ENCODE results near the gene SCGB1C1.

Gene SCGB1C1

GRCh38 chr11:198236-198806, 5.4 kb downstream of the SCGB1C1 start:
- peaks cover under 1 to 19% of the 10 kb centered on the region in 2 donors for H3K4me1 ChIP-seq (ENCODE audit: control insufficient read depth in 1 of 2, insufficient read depth in 2 of 2, low read length in 2 of 2)
- H3K36me3 ChIP-seq (ENCODE audit: control insufficient read depth in 1 of 2, insufficient read depth in 2 of 2, low read length in 2 of 2), result peaks cover 0 to 18% of the 10 kb centered on the region in 2 donors
- no peaks in the 10 kb centered on the region for H3K9me3 ChIP-seq (ENCODE audit: control insufficient read depth in 1 of 2, low read length in 2 of 2)

GRCh38 chr11:199004-199581, 6.2 kb downstream of the SCGB1C1 start:
- no peaks in the 10 kb centered on the region for H3K27me3 ChIP-seq (ENCODE audit: control insufficient read depth in 1 of 2, insufficient read depth in 2 of 2, low read length in 2 of 2)
- no peaks in the 10 kb centered on the region for H3K9me3 ChIP-seq (ENCODE audit: control insufficient read depth in 1 of 2, low read length in 2 of 2)
- H3K9ac ChIP-seq (ENCODE audit: low read depth in 1 of 2, low read length in 2 of 2), result no peak overlapping the region
- peaks cover 0 to 26% of the 10 kb centered on the region in 2 donors for H3K36me3 ChIP-seq (ENCODE audit: control insufficient read depth in 1 of 2, insufficient read depth in 2 of 2, low read length in 2 of 2)
- no peak overlapping the region for H3K4me3 ChIP-seq (ENCODE audit: low read depth in 1 of 2, low read length in 2 of 2)
- H3K4me1 ChIP-seq (ENCODE audit: control insufficient read depth in 1 of 2, insufficient read depth in 2 of 2, low read length in 2 of 2), result peaks cover 5 to 20% of the 10 kb centered on the region in 2 donors
- no peak overlapping the region for H3K27ac ChIP-seq (ENCODE audit: low read depth, low read length)

More at GRCh38 chr11:198236-198806, 5.4 kb downstream of the SCGB1C1 start:
- no peak overlapping the region for H3K4me3 ChIP-seq (ENCODE audit: low read depth in 1 of 2, low read length in 2 of 2)
- H3K27me3 ChIP-seq (ENCODE audit: control insufficient read depth in 1 of 2, insufficient read depth in 2 of 2, low read length in 2 of 2), result no peaks in the 10 kb centered on the region
- no peak overlapping the region for H3K27ac ChIP-seq (ENCODE audit: low read depth, low read length)
- H3K9ac ChIP-seq (ENCODE audit: low read depth in 1 of 2, low read length in 2 of 2), result no peak overlapping the region

GRCh38 chr11:199782-200181, 6.9 kb downstream of the SCGB1C1 start:
- Histone ChIP-seq H3K27me3 (ENCODE audit: control insufficient read depth in 1 of 2, insufficient read depth in 2 of 2, low read length in 2 of 2) (no peaks in the 10 kb centered on the region), H3K27ac (ENCODE audit: low read depth, low read length) (no peak overlapping the region), H3K36me3 (ENCODE audit: control insufficient read depth in 1 of 2, insufficient read depth in 2 of 2, low read length in 2 of 2) (peaks cover 4 to 33% of the 10 kb centered on the region in 2 donors), H3K9me3 (ENCODE audit: control insufficient read depth in 1 of 2, low read length in 2 of 2) (no peaks in the 10 kb centered on the region), H3K4me1 (ENCODE audit: control insufficient read depth in 1 of 2, insufficient read depth in 2 of 2, low read length in 2 of 2) (peaks cover 10 to 23% of the 10 kb centered on the region in 2 donors), H3K4me3 (ENCODE audit: low read depth in 1 of 2, low read length in 2 of 2) (no peak overlapping the region), H3K9ac (ENCODE audit: low read depth in 1 of 2, low read length in 2 of 2) (no peak overlapping the region)

GRCh38 chr11:200224-201003, 7.5 kb downstream of the SCGB1C1 start:
- H3K27ac ChIP-seq (ENCODE audit: low read depth, low read length), result no peak overlapping the region
- H3K27me3 ChIP-seq (ENCODE audit: control insufficient read depth in 1 of 2, insufficient read depth in 2 of 2, low read length in 2 of 2), result no peaks in the 10 kb centered on the region
- H3K9ac ChIP-seq (ENCODE audit: low read depth in 1 of 2, low read length in 2 of 2), result no peak overlapping the region
- H3K36me3 ChIP-seq (ENCODE audit: control insufficient read depth in 1 of 2, insufficient read depth in 2 of 2, low read length in 2 of 2), result peaks cover 9 to 39% of the 10 kb centered on the region in 2 donors
- H3K4me3 ChIP-seq (ENCODE audit: low read depth in 1 of 2, low read length in 2 of 2), result no peak overlapping the region
- H3K9me3 ChIP-seq (ENCODE audit: control insufficient read depth in 1 of 2, low read length in 2 of 2), result no peaks in the 10 kb centered on the region
- H3K4me1 ChIP-seq (ENCODE audit: control insufficient read depth in 1 of 2, insufficient read depth in 2 of 2, low read length in 2 of 2), result peaks cover 14 to 28% of the 10 kb centered on the region in 2 donors

- Histone ChIP-seq H3K4me1 (ENCODE audit: control insufficient read depth in 1 of 2, insufficient read depth in 2 of 2, low read length in 2 of 2) (peaks cover 24 to 42% of the 10 kb centered on the region in 2 donors), H3K9me3 (ENCODE audit: control insufficient read depth in 1 of 2, low read length in 2 of 2) (no peaks in the 10 kb centered on the region), H3K27ac (ENCODE audit: low read depth, low read length) (no peak overlapping the region), H3K9ac (ENCODE audit: low read depth in 1 of 2, low read length in 2 of 2) (no peak overlapping the region), H3K27me3 (ENCODE audit: control insufficient read depth in 1 of 2, insufficient read depth in 2 of 2, low read length in 2 of 2) (no peaks in the 10 kb centered on the region), H3K36me3 (ENCODE audit: control insufficient read depth in 1 of 2, insufficient read depth in 2 of 2, low read length in 2 of 2) (peaks cover 13 to 43% of the 10 kb centered on the region in 2 donors), H3K4me3 (ENCODE audit: low read depth in 1 of 2, low read length in 2 of 2) (no peak overlapping the region)
Observed at GRCh38 chr11:201966-202365, 9.1 kb downstream of the SCGB1C1 start.

GRCh38 chr11:202490-202889, 9.6 kb downstream of the SCGB1C1 start:
- Histone ChIP-seq H3K9me3 (ENCODE audit: control insufficient read depth in 1 of 2, low read length in 2 of 2) (no peaks in the 10 kb centered on the region), H3K9ac (ENCODE audit: low read depth in 1 of 2, low read length in 2 of 2) (no peak overlapping the region), H3K27me3 (ENCODE audit: control insufficient read depth in 1 of 2, insufficient read depth in 2 of 2, low read length in 2 of 2) (no peaks in the 10 kb centered on the region), H3K36me3 (ENCODE audit: control insufficient read depth in 1 of 2, insufficient read depth in 2 of 2, low read length in 2 of 2) (peaks cover 13 to 43% of the 10 kb centered on the region in 2 donors), H3K4me1 (ENCODE audit: control insufficient read depth in 1 of 2, insufficient read depth in 2 of 2, low read length in 2 of 2) (peaks cover 24 to 42% of the 10 kb centered on the region in 2 donors), H3K4me3 (ENCODE audit: low read depth in 1 of 2, low read length in 2 of 2) (no peak overlapping the region), H3K27ac (ENCODE audit: low read depth, low read length) (no peak overlapping the region)

- Histone ChIP-seq H3K9me3 (ENCODE audit: control insufficient read depth in 1 of 2, low read length in 2 of 2) (no peaks in the 10 kb centered on the region), H3K27me3 (ENCODE audit: control insufficient read depth in 1 of 2, insufficient read depth in 2 of 2, low read length in 2 of 2) (no peaks in the 10 kb centered on the region), H3K9ac (ENCODE audit: low read depth in 1 of 2, low read length in 2 of 2) (no peak overlapping the region), H3K36me3 (ENCODE audit: control insufficient read depth in 1 of 2, insufficient read depth in 2 of 2, low read length in 2 of 2) (peaks cover 13 to 43% of the 10 kb centered on the region in 2 donors), H3K27ac (ENCODE audit: low read depth, low read length) (no peak overlapping the region), H3K4me1 (ENCODE audit: control insufficient read depth in 1 of 2, insufficient read depth in 2 of 2, low read length in 2 of 2) (peaks cover 24 to 42% of the 10 kb centered on the region in 2 donors), H3K4me3 (ENCODE audit: low read depth in 1 of 2, low read length in 2 of 2) (no peak overlapping the region)
Observed at GRCh38 chr11:203056-203944, 10.4 kb downstream of the SCGB1C1 start.

GRCh38 chr11:203945-204586, 11.2 kb downstream of the SCGB1C1 start:
- Histone ChIP-seq H3K9ac (ENCODE audit: low read depth in 1 of 2, low read length in 2 of 2) (no peak overlapping the region), H3K27me3 (ENCODE audit: control insufficient read depth in 1 of 2, insufficient read depth in 2 of 2, low read length in 2 of 2) (no peaks in the 10 kb centered on the region), H3K4me3 (ENCODE audit: low read depth in 1 of 2, low read length in 2 of 2) (no peak overlapping the region), H3K36me3 (ENCODE audit: control insufficient read depth in 1 of 2, insufficient read depth in 2 of 2, low read length in 2 of 2) (peaks cover 13 to 43% of the 10 kb centered on the region in 2 donors), H3K9me3 (ENCODE audit: control insufficient read depth in 1 of 2, low read length in 2 of 2) (no peaks in the 10 kb centered on the region), H3K27ac (ENCODE audit: low read depth, low read length) (no peak overlapping the region), H3K4me1 (ENCODE audit: control insufficient read depth in 1 of 2, insufficient read depth in 2 of 2, low read length in 2 of 2) (peaks cover 24 to 43% of the 10 kb centered on the region in 2 donors)

GRCh38 chr11:204587-205109, 11.8 kb downstream of the SCGB1C1 start:
- Histone ChIP-seq H3K36me3 (ENCODE audit: control insufficient read depth in 1 of 2, insufficient read depth in 2 of 2, low read length in 2 of 2) (peaks cover 14 to 43% of the 10 kb centered on the region in 2 donors), H3K9ac (ENCODE audit: low read depth in 1 of 2, low read length in 2 of 2) (no peak overlapping the region), H3K4me1 (ENCODE audit: control insufficient read depth in 1 of 2, insufficient read depth in 2 of 2, low read length in 2 of 2) (peaks cover 30 to 49% of the 10 kb centered on the region in 2 donors), H3K9me3 (ENCODE audit: control insufficient read depth in 1 of 2, low read length in 2 of 2) (no peaks in the 10 kb centered on the region), H3K4me3 (ENCODE audit: low read depth in 1 of 2, low read length in 2 of 2) (no peak overlapping the region), H3K27ac (ENCODE audit: low read depth, low read length) (no peak overlapping the region), H3K27me3 (ENCODE audit: control insufficient read depth in 1 of 2, insufficient read depth in 2 of 2, low read length in 2 of 2) (no peaks in the 10 kb centered on the region)

All from duodenal mucosa (tissue), 2 donors.